HEK293T (cell line): ENCODE measurements around the gene MYO18B.

ENCODE experiments used
- BHLHE40 ChIP-seq: fragments of 450-650 bp; IDR thresholded peaks from 2 replicates; pipeline ENCODE4 v1.6.1; 2016; ENCODE audit warnings: mild to moderate bottlenecking, moderate library complexity, borderline replicate concordance
- CTBP1 ChIP-seq: fragments of 450-650 bp; IDR thresholded peaks from 2 replicates; pipeline ENCODE4 v1.6.1; 2016; ENCODE audit warnings: borderline replicate concordance
- SUZ12 ChIP-seq: fragments of 450-650 bp; IDR thresholded peaks from 2 replicates; pipeline ENCODE4 v1.6.1; 2016; ENCODE audit warnings: mild to moderate bottlenecking

GRCh38 chr22:25760848-25761595, 19.0 kb downstream of the MYO18B start:
- no peak for TF ChIP-seq SUZ12
- no peak for TF ChIP-seq CTBP1
- no peak for TF ChIP-seq BHLHE40
